ENCODE results near the gene CYB561D2. TPM values are rescaled to one million over a fixed set of nuclear protein-coding genes. Genes with fewer than 3 reads are reported as not detected.

CYB561D2 gene
- total and polyA plus RNA-seq, 2 of the 13 experiments (the other 11 are each of a cell fraction or from before 2014, with no cell fraction given): 11.1 to 17.2 TPM

GRCh38 chr3:50327943-50328691, 22.5 kb upstream of the CYB561D2 start, which contains the start of gene TUSC2 (continued):
- TF ChIP-seq, protein P1, sequence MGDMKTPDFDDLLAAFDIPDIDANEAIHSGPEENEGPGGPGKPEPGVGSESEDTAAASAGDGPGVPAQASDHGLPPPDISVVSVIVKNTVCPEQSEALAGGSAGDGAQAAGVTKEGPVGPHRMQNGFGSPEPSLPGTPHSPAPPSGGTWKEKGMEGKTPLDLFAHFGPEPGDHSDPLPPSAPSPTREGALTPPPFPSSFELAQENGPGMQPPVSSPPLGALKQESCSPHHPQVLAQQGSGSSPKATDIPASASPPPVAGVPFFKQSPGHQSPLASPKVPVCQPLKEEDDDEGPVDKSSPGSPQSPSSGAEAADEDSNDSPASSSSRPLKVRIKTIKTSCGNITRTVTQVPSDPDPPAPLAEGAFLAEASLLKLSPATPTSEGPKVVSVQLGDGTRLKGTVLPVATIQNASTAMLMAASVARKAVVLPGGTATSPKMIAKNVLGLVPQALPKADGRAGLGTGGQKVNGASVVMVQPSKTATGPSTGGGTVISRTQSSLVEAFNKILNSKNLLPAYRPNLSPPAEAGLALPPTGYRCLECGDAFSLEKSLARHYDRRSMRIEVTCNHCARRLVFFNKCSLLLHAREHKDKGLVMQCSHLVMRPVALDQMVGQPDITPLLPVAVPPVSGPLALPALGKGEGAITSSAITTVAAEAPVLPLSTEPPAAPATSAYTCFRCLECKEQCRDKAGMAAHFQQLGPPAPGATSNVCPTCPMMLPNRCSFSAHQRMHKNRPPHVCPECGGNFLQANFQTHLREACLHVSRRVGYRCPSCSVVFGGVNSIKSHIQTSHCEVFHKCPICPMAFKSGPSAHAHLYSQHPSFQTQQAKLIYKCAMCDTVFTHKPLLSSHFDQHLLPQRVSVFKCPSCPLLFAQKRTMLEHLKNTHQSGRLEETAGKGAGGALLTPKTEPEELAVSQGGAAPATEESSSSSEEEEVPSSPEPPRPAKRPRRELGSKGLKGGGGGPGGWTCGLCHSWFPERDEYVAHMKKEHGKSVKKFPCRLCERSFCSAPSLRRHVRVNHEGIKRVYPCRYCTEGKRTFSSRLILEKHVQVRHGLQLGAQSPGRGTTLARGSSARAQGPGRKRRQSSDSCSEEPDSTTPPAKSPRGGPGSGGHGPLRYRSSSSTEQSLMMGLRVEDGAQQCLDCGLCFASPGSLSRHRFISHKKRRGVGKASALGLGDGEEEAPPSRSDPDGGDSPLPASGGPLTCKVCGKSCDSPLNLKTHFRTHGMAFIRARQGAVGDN (CRISPR knock-in tag; IDR thresholded peaks at IDR 0.05): peak; percentile 90
- no peak for TF ChIP-seq MIER2 (CRISPR knock-in tag; IDR thresholded peaks at IDR 0.05)
- TF ChIP-seq ZSCAN31 (CRISPR knock-in tag; IDR thresholded peaks at IDR 0.05; ENCODE audit: low read depth): 0 out of 2 replicates have a peak, but pooled peaks have one; percentile 49
- peak; percentile 60 for TF ChIP-seq IKZF4 (CRISPR knock-in tag; IDR thresholded peaks at IDR 0.05; ENCODE audit: borderline replicate concordance, low read depth, not compliant biosample characterization)
- TF ChIP-seq PAF1 (CRISPR knock-in tag; IDR thresholded peaks at IDR 0.05): no peak
- TF ChIP-seq ZNF546 (CRISPR knock-in tag; conservative IDR thresholded peaks at IDR 0.05): no peak
- TF ChIP-seq ZNF670 (CRISPR knock-in tag; IDR thresholded peaks at IDR 0.05; ENCODE audit: borderline replicate concordance): no peak
- TF ChIP-seq ZNF274 (CRISPR knock-in tag; IDR thresholded peaks at IDR 0.05): peak; percentile 71; the same call in 1 of the 2 replicates
- peak; percentile 82; the same call in 1 of the 2 replicates for TF ChIP-seq ZNF766 (CRISPR knock-in tag; IDR thresholded peaks at IDR 0.05; ENCODE audit: borderline replicate concordance)
- TF ChIP-seq TCF12 (IDR thresholded peaks at IDR 0.05): no peak
- TF ChIP-seq TCF12 (CRISPR knock-in tag; IDR thresholded peaks at IDR 0.05): no peak
- no peak for TF ChIP-seq ZBTB34 (CRISPR knock-in tag; IDR thresholded peaks at IDR 0.05)
- TF ChIP-seq MEF2D (CRISPR knock-in tag; IDR thresholded peaks at IDR 0.05): 0 out of 2 replicates have a peak, but pooled peaks have one; percentile 41
- TF ChIP-seq MED13 (CRISPR knock-in tag; IDR thresholded peaks at IDR 0.05): no peak
- TF ChIP-seq ELF3 (CRISPR knock-in tag; IDR thresholded peaks at IDR 0.05): 0 out of 2 replicates have a peak, but pooled peaks have one; percentile 38
- TF ChIP-seq SNAPC2 (CRISPR knock-in tag; IDR thresholded peaks at IDR 0.05): no peak
